Measurements from ENCODE around the gene COX4I2.

COX4I2 gene

DNA sequence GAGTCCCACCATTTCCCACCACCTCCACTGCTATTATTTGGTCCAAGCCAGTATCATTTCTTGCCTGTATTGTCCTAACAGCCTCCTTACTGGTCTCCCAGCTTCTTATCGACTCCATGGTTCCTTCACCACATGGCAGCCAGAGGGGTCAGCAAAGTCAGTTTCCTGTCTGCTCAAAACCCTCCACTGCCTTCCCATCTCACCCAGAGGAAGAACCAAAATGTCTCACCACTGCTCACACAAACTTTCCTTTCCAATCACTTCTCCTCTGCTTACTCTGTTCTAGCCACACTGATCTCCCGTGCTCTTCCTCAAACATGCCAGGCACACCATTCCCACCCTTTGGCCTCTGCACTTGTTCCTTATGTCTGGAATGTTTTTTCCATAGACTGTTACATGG lies 45.2 kb downstream of the COX4I2 start:
- DNase-seq (ENCODE audit: low read depth) = no peak
- TF ChIP-seq, protein P1, sequence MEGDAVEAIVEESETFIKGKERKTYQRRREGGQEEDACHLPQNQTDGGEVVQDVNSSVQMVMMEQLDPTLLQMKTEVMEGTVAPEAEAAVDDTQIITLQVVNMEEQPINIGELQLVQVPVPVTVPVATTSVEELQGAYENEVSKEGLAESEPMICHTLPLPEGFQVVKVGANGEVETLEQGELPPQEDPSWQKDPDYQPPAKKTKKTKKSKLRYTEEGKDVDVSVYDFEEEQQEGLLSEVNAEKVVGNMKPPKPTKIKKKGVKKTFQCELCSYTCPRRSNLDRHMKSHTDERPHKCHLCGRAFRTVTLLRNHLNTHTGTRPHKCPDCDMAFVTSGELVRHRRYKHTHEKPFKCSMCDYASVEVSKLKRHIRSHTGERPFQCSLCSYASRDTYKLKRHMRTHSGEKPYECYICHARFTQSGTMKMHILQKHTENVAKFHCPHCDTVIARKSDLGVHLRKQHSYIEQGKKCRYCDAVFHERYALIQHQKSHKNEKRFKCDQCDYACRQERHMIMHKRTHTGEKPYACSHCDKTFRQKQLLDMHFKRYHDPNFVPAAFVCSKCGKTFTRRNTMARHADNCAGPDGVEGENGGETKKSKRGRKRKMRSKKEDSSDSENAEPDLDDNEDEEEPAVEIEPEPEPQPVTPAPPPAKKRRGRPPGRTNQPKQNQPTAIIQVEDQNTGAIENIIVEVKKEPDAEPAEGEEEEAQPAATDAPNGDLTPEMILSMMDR (IDR thresholded peaks at IDR 0.05; ENCODE audit: low read length, missing control alignments) = no peak

DNA sequence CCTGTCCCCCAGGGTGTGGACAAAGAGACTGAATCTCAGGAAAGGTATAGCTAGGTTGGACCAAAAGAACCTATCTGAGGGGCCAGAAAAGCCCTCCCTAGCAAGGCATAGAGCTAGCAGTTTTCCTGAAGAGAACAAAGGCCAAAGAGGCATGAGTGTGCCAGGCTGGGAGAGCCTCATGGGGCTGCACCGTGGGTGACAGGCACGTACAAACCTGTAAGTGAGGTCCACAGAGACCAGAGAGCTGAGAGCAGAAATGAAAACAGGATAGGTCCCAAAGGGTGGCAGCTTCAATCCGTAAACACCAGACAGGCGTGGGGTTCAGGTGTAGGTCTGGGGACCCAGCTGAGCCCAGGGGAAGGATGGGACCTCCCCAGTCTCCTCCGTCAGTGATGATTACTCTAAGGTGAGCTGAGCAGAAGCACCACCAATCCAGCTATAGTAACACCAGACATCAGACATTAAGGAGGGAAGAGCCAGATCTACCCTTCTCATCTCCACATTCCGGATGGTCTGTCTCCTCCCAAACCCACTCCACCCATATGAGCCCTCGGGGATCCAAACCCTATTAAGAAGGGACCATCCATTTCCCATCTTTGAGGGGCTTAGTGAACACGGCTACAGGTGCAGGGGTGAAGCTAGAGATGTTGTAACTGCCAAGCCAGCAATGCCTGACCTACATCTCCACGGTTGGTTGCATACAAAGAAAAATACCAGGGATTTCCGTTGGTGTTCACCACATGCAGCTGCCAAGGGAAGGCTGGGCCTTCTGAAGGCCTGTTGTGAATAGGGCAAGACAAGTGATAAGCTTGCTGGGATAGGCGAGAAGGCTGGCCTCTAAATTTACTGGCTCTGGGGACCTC lies 46.7 kb downstream of the COX4I2 start:
- TF ChIP-seq, protein P1 (IDR thresholded peaks at IDR 0.05; ENCODE audit: low read length, missing control alignments) = no peak
- no peak for DNase-seq (ENCODE audit: low read depth)
- no peak overlapping the region for H3K4me3 ChIP-seq (replicated peaks; ENCODE audit: low read depth, low read length)

More for the DNA sequence above, 45.2 kb downstream of the COX4I2 start:
- no peak overlapping the region for H3K4me3 ChIP-seq (replicated peaks; ENCODE audit: low read depth, low read length)

DNA sequence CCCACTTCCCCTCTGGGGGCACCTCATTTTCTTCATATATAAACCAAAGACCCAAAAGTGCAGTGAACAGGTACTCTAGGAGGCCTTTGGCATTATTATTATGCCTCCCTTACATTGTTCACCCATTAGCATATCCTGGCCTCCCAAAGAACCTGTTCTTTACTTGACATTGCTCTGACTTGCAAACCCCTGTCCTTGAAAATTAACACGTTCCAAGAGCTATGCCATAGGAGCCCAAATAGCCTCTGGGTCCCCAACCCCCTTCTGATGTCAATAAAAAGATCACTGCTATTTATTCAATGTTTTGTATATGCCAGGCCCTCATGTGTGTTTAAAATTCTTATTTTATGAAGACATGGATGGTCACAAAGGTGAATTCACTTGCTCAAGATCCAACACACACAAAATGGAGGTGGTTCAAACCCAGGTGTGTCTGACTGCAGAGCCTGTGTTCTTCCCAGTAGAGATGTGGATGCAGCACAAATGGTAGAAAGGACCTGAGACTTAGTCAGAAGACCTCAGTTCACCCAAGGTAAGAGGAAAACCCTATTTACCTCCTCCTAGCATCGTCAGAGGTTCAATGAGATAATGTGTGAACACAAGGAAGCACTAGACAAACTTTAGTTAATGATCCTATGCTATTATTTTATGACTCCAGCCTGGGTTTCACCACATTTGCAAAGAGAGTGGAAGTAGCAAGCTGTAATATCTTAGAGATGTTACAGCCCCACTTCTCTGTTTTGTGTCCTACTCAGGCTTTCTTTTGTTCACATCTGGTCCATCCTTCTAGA lies 48.3 kb downstream of the COX4I2 start:
- H3K4me3 ChIP-seq (replicated peaks; ENCODE audit: low read depth, low read length) = no peak overlapping the region
- DNase-seq (ENCODE audit: low read depth) = no peak
- TF ChIP-seq, protein P1 (IDR thresholded peaks at IDR 0.05; ENCODE audit: low read length, missing control alignments) = no peak

DNA sequence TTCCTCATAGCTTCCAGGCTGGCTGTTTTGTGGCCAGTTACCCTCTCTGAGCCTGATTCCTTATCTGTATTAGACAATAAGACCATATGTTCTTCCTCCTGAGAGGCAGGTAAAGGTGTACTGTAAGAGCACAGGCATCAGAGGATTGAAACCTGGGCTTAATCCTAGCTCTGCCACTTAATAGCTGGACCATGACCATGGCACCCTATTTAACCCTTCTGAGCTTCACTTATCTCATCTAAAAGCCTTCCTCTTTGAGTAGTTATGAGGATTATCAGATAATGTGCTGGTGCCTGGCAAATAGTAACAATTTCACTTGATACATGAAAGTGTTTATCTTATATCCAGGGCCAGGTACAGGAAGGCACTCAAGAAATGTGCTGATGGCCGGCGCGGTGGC lies 50.1 kb downstream of the COX4I2 start:
- H3K4me3 ChIP-seq (replicated peaks; ENCODE audit: low read depth, low read length) = no peak overlapping the region
- DNase-seq (ENCODE audit: low read depth) = no peak
- TF ChIP-seq, protein P1 (IDR thresholded peaks at IDR 0.05; ENCODE audit: low read length, missing control alignments) = no peak

DNA sequence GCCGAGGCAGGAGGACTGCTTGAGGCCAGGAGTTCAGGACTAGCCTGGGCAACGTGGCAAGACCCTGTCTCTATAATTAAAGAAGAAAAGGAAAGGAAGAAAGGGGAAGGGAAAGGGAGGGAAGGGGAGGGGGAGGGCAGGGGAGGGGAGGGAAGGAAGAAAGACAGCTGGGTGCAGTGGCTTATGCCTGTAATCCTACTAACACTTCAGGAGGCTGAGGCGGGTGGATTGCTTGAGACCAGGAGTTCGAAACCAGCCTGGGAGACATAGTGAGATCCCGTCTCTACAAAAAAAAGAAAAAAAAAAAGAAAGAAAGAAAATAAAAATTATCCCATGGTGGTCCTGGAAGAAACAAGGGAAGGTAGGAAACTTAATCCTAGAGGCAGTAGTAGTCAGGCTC lies 51.4 kb downstream of the COX4I2 start:
- no peak for DNase-seq (ENCODE audit: low read depth)
- TF ChIP-seq, protein P1 (IDR thresholded peaks at IDR 0.05; ENCODE audit: low read length, missing control alignments) = no peak
- no peak overlapping the region for H3K4me3 ChIP-seq (replicated peaks; ENCODE audit: low read depth, low read length)

DNA sequence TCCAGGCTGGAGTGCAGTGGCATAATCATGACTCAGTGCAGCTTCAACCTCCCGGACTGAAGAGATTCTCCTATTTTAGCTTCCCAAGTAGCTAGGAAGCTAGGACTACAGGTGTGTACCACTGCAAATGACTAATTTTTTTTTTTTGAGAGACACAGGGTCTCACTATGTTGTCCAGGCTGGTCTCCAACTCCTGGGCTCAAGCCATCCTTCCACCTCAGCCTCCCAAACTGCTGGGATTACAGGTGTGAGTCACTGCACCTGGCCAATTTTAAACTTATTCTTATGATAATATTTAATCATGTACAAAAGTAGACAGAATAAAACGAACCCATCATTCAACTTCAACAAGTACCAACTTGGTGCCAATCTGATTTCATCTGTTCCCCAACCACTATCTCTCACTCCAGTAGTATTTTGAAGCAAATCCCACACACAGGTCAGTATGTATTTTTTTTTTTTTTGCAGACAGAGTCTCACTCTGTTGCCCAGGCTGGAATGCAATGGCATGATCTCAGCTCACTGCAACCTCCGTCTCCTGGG lies 52.5 kb downstream of the COX4I2 start:
- TF ChIP-seq, protein P1 (IDR thresholded peaks at IDR 0.05; ENCODE audit: low read length, missing control alignments) = no peak
- H3K4me3 ChIP-seq (replicated peaks; ENCODE audit: low read depth, low read length) = no peak overlapping the region
- no peak for DNase-seq (ENCODE audit: low read depth)

All from fibroblast of pulmonary artery (primary cell).